ENCODE data around the gene C6orf15. TPM values are rescaled to one million over a fixed set of nuclear protein-coding genes. Genes with fewer than 3 reads are reported as not detected.

The C6orf15 gene
- total RNA-seq, 1 experiment from 2014 or later = not detected

DNA sequence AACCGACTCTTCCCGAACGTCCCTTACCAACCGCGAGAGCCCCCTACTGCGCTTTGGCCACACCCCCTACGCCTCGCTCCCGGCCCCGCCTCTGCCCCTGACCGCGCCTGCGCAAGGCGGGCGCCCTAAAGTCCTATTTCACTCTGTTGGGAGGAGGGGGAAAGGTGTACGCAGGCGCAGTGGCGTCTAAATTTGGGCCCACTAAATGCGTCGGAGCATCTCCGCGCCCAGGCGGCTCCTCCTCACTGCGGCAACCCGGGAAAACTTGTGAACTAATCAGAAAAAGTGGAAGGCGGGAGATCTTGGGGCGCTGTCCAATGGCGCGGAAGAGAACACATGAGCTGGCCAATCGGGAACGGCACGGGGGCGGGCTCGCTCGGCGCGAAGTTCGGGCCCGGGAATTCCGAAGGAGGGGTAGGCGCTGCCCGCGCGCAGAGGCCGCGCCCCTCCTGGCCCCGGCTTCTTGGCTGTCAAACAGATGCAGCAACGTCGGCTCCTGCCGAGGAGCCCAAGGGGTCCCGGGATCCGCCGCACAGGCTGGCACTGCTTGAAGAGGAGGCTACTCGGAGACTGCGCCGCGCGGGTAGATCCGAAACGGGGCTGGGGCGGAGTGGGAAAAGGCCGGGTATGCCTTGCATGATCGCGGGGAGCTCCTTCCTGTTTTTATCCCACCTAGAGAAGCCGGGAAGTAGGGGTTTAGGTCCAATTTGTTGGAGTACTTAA is 45.9 kb upstream of the C6orf15 start, which contains the start of gene TCF19:
TSS of gene TCF19 (plus strand) at position 450 of the 723 bp plus-strand sequence. CDS start 881 bp downstream, outside the sequence.
- peak within 1 kb of the TSS; percentile 49 for H3K27ac ChIP-seq (ENCODE audit: low read depth, low read length)
- BruUV-seq (replicated peaks) = no TSS peak
- peak; percentile 95 for ATAC-seq
- peaks cover 12 to 20% of the 10 kb centered on the region in 2 experiments for H3K4me1 ChIP-seq (ENCODE audit: control insufficient read depth in 1 of 2, insufficient read depth in 2 of 2, low read length in 2 of 2)
- no peaks in the 10 kb centered on the region for H3K9me3 ChIP-seq (ENCODE audit: control insufficient read depth in 1 of 2, insufficient read depth in 1 of 2, low read depth in 1 of 2, low read length in 2 of 2)
- POLR2A ChIA-PET = interaction anchor here (1.3 kb wide), 1 partner anchor 43 kb away, joined by 3 read pairs; no protein-coding TSS in a partner anchor
- CTCF ChIA-PET = interaction anchor here (1.3 kb wide), 1 partner anchor 209 kb away, joined by 7 read pairs; no protein-coding TSS in a partner anchor
- RAD21 ChIA-PET (ENCODE audit: low non-redundant PET in 1 of 2, low total read pairs in 2 of 2, uncharacterized antibody in 2 of 2, unreplicated experiment in 2 of 2) = no interaction called here
- peak within 1 kb of the TSS; percentile 88 to 95 for H3K4me3 ChIP-seq (replicated peaks in 1 of 2; ENCODE audit: low read depth in 1 of 2, low read length in 2 of 2)
- peak within 1 kb of the TSS; percentile 75 for H3K9ac ChIP-seq (ENCODE audit: low read length)
- H3K9me2 ChIP-seq (ENCODE audit: insufficient read depth) = no peaks in the 10 kb centered on the region
- no peaks in the 10 kb centered on the region for H3K27me3 ChIP-seq (ENCODE audit: insufficient read depth, low read length)
- H3K4me2 ChIP-seq (ENCODE audit: low read length) = peak within 1 kb of the TSS; percentile 95
- intact Hi-C loops (cut with micrococcal nuclease) = no loop called here
- peaks cover 12% of the 10 kb centered on the region in 2 experiments for H3K36me3 ChIP-seq (ENCODE audit: control insufficient read depth in 1 of 2, insufficient read depth in 2 of 2, low read length in 2 of 2)
- H2AFZ ChIP-seq (ENCODE audit: low read depth, low read length, poor library complexity, severe bottlenecking) = peak within 1 kb of the TSS; percentile 90
- peak; percentile 98 for DNase-seq (ENCODE audit: low read depth, low spot score)
- H3K79me2 ChIP-seq (ENCODE audit: insufficient read depth, low read length) = peaks cover 9% of the 10 kb centered on the region
- no peaks in the 10 kb centered on the region for H4K20me1 ChIP-seq (ENCODE audit: insufficient read depth)
- no peak for TF ChIP-seq CEBPB (IDR thresholded peaks at IDR 0.05; ENCODE audit: low read depth)
- no peak for TF ChIP-seq JUND (IDR thresholded peaks at IDR 0.05)
- TF ChIP-seq EZH2phosphoT487 (IDR thresholded peaks at IDR 0.05; ENCODE audit: borderline replicate concordance) = no peak
- TF ChIP-seq ZFX (IDR thresholded peaks at IDR 0.05) = peak; percentile 29; the same call in 1 of the 2 replicates
- TF ChIP-seq EZH2 (IDR thresholded peaks at IDR 0.05) = no peak
- TF ChIP-seq, protein P1, sequence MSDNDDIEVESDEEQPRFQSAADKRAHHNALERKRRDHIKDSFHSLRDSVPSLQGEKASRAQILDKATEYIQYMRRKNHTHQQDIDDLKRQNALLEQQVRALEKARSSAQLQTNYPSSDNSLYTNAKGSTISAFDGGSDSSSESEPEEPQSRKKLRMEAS (IDR thresholded peaks at IDR 0.05) = no peak; the same call in 1 of the 2 replicates
- TF ChIP-seq EGR1 (IDR thresholded peaks at IDR 0.05; ENCODE audit: low read depth) = peak; percentile 92
- peak; percentile 74 for TF ChIP-seq POLR2AphosphoS5 (IDR thresholded peaks at IDR 0.05; ENCODE audit: low read depth, low read length)
- TF ChIP-seq FOSL1 (IDR thresholded peaks at IDR 0.05; ENCODE audit: low read depth) = no peak
- no peak for TF ChIP-seq SRF (IDR thresholded peaks at IDR 0.05; ENCODE audit: low read depth)
- TF ChIP-seq CBX3 (IDR thresholded peaks at IDR 0.05; ENCODE audit: low read depth) = no peak
- no peak for TF ChIP-seq ZNF274 (IDR thresholded peaks at IDR 0.05; ENCODE audit: low read depth, low read length)
- TF ChIP-seq, protein P2, sequence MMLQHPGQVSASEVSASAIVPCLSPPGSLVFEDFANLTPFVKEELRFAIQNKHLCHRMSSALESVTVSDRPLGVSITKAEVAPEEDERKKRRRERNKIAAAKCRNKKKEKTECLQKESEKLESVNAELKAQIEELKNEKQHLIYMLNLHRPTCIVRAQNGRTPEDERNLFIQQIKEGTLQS (IDR thresholded peaks at IDR 0.05) = no peak
- TF ChIP-seq TCF7L2 (IDR thresholded peaks at IDR 0.05; ENCODE audit: borderline replicate concordance, extremely low read depth, insufficient read depth, insufficient read length) = peak; percentile 23
- TF ChIP-seq, protein P3, sequence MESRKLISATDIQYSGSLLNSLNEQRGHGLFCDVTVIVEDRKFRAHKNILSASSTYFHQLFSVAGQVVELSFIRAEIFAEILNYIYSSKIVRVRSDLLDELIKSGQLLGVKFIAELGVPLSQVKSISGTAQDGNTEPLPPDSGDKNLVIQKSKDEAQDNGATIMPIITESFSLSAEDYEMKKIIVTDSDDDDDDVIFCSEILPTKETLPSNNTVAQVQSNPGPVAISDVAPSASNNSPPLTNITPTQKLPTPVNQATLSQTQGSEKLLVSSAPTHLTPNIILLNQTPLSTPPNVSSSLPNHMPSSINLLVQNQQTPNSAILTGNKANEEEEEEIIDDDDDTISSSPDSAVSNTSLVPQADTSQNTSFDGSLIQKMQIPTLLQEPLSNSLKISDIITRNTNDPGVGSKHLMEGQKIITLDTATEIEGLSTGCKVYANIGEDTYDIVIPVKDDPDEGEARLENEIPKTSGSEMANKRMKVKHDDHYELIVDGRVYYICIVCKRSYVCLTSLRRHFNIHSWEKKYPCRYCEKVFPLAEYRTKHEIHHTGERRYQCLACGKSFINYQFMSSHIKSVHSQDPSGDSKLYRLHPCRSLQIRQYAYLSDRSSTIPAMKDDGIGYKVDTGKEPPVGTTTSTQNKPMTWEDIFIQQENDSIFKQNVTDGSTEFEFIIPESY (IDR thresholded peaks at IDR 0.05; ENCODE audit: extremely low read depth, insufficient replicate concordance, low read length) = no peak
- no peak for TF ChIP-seq YY1 (IDR thresholded peaks at IDR 0.05; ENCODE audit: extremely low read depth, insufficient replicate concordance, low read depth, low read length)
- TF ChIP-seq, protein P4, sequence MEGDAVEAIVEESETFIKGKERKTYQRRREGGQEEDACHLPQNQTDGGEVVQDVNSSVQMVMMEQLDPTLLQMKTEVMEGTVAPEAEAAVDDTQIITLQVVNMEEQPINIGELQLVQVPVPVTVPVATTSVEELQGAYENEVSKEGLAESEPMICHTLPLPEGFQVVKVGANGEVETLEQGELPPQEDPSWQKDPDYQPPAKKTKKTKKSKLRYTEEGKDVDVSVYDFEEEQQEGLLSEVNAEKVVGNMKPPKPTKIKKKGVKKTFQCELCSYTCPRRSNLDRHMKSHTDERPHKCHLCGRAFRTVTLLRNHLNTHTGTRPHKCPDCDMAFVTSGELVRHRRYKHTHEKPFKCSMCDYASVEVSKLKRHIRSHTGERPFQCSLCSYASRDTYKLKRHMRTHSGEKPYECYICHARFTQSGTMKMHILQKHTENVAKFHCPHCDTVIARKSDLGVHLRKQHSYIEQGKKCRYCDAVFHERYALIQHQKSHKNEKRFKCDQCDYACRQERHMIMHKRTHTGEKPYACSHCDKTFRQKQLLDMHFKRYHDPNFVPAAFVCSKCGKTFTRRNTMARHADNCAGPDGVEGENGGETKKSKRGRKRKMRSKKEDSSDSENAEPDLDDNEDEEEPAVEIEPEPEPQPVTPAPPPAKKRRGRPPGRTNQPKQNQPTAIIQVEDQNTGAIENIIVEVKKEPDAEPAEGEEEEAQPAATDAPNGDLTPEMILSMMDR (IDR thresholded peaks at IDR 0.05 in 2 of 3, conservative IDR thresholded peaks at IDR 0.05 in 1 of 3; ENCODE audit: borderline replicate concordance in 1 of 3, insufficient read depth in 1 of 3, low read depth in 2 of 3, low read length in 2 of 3) = no peak
- TF ChIP-seq POLR2A (IDR thresholded peaks at IDR 0.05; ENCODE audit: borderline replicate concordance, extremely low read depth, insufficient read depth, insufficient read length) = no peak
- TF ChIP-seq SIN3A (IDR thresholded peaks at IDR 0.05; ENCODE audit: low read depth) = peak; percentile 93
